Central memory CD4-positive, alpha-beta T cell (primary cell): ENCODE results near the gene LRP8.

Experiments used
- DNase-seq: peaks from one replicate; pipeline ENCODE4 v3.0.0; 2022

Gene LRP8

GRCh38 chr1:53279296-53280200 lies 48.3 kb downstream of the LRP8 start:
- no peak for DNase-seq

GRCh38 chr1:53278298-53278725 lies 49.6 kb downstream of the LRP8 start:
- peak; percentile 50 for DNase-seq

- DNase-seq, result no peak
These were observed 50.5 kb downstream of the LRP8 start for GRCh38 chr1:53277326-53277725.

- no peak for DNase-seq
These were observed 51.0 kb downstream of the LRP8 start for GRCh38 chr1:53276902-53277281.

GRCh38 chr1:53276153-53276901 lies 51.5 kb downstream of the LRP8 start:
- DNase-seq, result no peak

- no peak for DNase-seq
These were observed 52.3 kb downstream of the LRP8 start for GRCh38 chr1:53275566-53275965.

- no peak for DNase-seq
These were observed 53.2 kb downstream of the LRP8 start for GRCh38 chr1:53274541-53275185.

- no peak for DNase-seq
These were observed 53.8 kb downstream of the LRP8 start for GRCh38 chr1:53274026-53274425.

- DNase-seq, result no peak
These were observed 54.3 kb downstream of the LRP8 start for GRCh38 chr1:53273526-53273925.

GRCh38 chr1:53272349-53272748 lies 55.5 kb downstream of the LRP8 start:
- no peak for DNase-seq

- no peak for DNase-seq
These were observed 56.3 kb downstream of the LRP8 start for GRCh38 chr1:53271446-53272090.

GRCh38 chr1:53270873-53271272 lies 57.0 kb downstream of the LRP8 start:
- DNase-seq, result no peak

GRCh38 chr1:53270107-53270506 lies 57.8 kb downstream of the LRP8 start:
- DNase-seq, result no peak

GRCh38 chr1:53267761-53268160 lies 60.1 kb downstream of the LRP8 start:
- no peak for DNase-seq

- DNase-seq, result no peak
These were observed 61.8 kb downstream of the LRP8 start for GRCh38 chr1:53266038-53266437.

GRCh38 chr1:53265581-53265980 lies 62.3 kb downstream of the LRP8 start:
- no peak for DNase-seq

GRCh38 chr1:53264048-53264447 lies 63.8 kb downstream of the LRP8 start:
- no peak for DNase-seq

GRCh38 chr1:53262000-53262399 lies 65.9 kb downstream of the LRP8 start:
- no peak for DNase-seq

GRCh38 chr1:53260631-53261247 lies 67.1 kb downstream of the LRP8 start:
- no peak for DNase-seq

GRCh38 chr1:53259932-53260331 lies 67.9 kb downstream of the LRP8 start:
- no peak for DNase-seq

- DNase-seq, result no peak
These were observed 69.7 kb downstream of the LRP8 start for GRCh38 chr1:53258216-53258615.

GRCh38 chr1:53257454-53258081 lies 70.3 kb downstream of the LRP8 start:
- no peak for DNase-seq
